PFSK-1 (cell line): ENCODE measurements around the gene STAT4.

Experiments
- FOXP2 ChIP-seq: optimal IDR thresholded peaks from 2 replicates; pipeline ENCODE3; 2011; ENCODE audit warnings: borderline replicate concordance, control low read depth, inconsistent platforms; ENCODE audit not compliant: insufficient read depth; ENCODE audit errors: extremely low read length, extremely low read depth
- POLR2AphosphoS5 ChIP-seq: IDR thresholded peaks from 2 replicates; pipeline ENCODE4 v1.6.1; 2012; ENCODE audit warnings: low read depth, mild to moderate bottlenecking, control low read depth, low read length, moderate library complexity
- REST ChIP-seq, 2 experiments: IDR thresholded peaks; 2 replicates each; pipeline versions ENCODE4 v1.6.1 to v1.8.0; 2011 to 2012; ENCODE audit warnings: low read depth in 2 of 2, low read length in 2 of 2, control low read depth in 1 of 2, inconsistent platforms in 1 of 2, mild to moderate bottlenecking in 1 of 2, moderate library complexity in 1 of 2; ENCODE audit not compliant: insufficient read depth in 1 of 2
- SIN3A ChIP-seq: IDR thresholded peaks from 2 replicates; pipeline ENCODE4 v1.6.1; 2012; ENCODE audit warnings: mild to moderate bottlenecking, low read length, moderate library complexity, borderline replicate concordance; ENCODE audit not compliant: insufficient read depth
- TAF1 ChIP-seq: IDR thresholded peaks from 2 replicates; pipeline ENCODE4 v1.6.1; 2012; ENCODE audit warnings: low read length, control low read depth, borderline replicate concordance; ENCODE audit not compliant: insufficient read depth

The STAT4 gene

DNA sequence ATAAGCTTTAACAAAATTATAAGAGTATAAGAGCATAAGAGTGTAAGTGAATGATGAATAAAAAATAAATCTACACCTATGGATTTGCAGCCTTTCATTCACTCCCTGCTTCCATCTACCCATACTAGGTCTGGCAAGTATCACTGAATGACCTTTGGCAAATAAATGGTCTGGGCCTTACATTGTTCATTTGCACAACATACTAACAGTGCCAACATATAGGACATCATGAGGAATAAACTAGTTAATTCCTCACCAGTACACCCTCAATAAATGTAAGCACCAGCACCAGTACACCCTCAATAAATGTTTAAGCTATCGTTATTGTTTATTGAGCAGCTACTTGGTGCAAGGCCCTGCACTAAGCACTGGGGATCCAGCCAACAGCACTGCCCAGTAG, 163.7 kb downstream of the STAT4 start:
- TF ChIP-seq REST (IDR thresholded peaks at IDR 0.05; ENCODE audit: insufficient read depth in 1 of 2, low read depth in 2 of 2, low read length in 2 of 2) (no peak), TAF1 (no peak), SIN3A (no peak), POLR2AphosphoS5 (no peak), FOXP2 (no peak)

DNA sequence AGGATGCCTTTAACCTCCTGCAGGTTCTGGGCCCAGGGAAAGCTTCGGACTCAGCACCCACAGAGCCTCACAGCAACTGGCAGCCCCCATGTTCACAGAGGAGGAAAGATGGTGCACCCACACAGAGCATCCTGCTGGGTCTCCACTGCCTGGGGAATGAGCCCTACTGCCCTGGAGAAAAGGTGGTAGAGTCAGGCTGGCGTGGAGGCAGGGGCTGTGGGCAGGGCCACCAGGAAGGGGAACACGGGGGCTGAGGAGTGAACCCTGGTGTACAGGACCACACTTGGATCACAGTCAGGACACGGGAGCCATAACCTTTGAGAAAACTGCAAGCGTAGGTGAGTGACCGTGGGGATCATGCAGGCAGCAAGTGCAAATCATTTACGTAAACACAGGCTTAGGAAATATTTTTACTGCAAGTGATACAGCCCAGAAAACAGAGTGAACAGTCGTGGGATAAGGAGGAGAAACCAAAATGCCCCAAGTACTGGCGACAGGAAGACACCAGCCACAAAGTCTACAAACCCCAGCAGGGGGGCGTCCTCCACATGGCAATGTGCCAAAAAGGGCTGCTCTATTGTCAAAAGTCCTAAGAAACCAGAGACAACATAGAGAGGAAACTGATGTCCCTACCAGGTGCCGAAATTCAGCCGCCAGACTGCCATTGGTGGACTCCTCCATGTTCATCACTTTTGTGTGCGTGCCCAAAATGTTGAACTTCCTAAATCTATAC, 164.4 kb downstream of the STAT4 start:
- TF ChIP-seq REST (IDR thresholded peaks at IDR 0.05; ENCODE audit: insufficient read depth in 1 of 2, low read depth in 2 of 2, low read length in 2 of 2), result no peak
- no peak for TF ChIP-seq SIN3A
- TF ChIP-seq FOXP2, result no peak
- TF ChIP-seq TAF1, result no peak
- TF ChIP-seq POLR2AphosphoS5, result no peak

GRCh38 chr2:190984595-190984994, 166.2 kb downstream of the STAT4 start:
- TF ChIP-seq POLR2AphosphoS5 (no peak), FOXP2 (no peak), SIN3A (no peak), REST (IDR thresholded peaks at IDR 0.05; ENCODE audit: insufficient read depth in 1 of 2, low read depth in 2 of 2, low read length in 2 of 2) (no peak), TAF1 (no peak)

GRCh38 chr2:190982262-190983034, 168.3 kb downstream of the STAT4 start:
- TF ChIP-seq FOXP2 (no peak), REST (IDR thresholded peaks at IDR 0.05; ENCODE audit: insufficient read depth in 1 of 2, low read depth in 2 of 2, low read length in 2 of 2) (no peak), SIN3A (no peak), TAF1 (no peak), POLR2AphosphoS5 (no peak)
